K562 (cell line): ENCODE data around the gene NPFF. TPM values are rescaled to one million over a fixed set of nuclear protein-coding genes. Genes with fewer than 3 reads are reported as not detected.

ENCODE experiments used
- ATAC-seq: fragments of 200-7000 bp; cut with Tn5 transposase; 3 replicates; pipeline ENCODE4 v1.9.1; 2020; ENCODE audit warnings: moderate library complexity
- BruUV-seq: library from RNA; stranded (reverse); fragments of 400-500 nt; replicated peaks from 2 replicates; lab custom pipeline; 2021; lab: Mats Ljungman, UMichigan
- CTCF ChIA-PET: fragments of 300-600 bp; formaldehyde crosslinking; extraction: SDS; loops from one replicate; lab custom pipeline; 2021; ENCODE audit warnings: low intra/inter-chr PET ratio; lab: Yijun Ruan, JAX
- POLR2A ChIA-PET: fragments of 300-600, 350-650 bp; sonication (Branson Sonifier 250); formaldehyde crosslinking; extraction: SDS; loops from one replicate; lab custom pipeline; 2021; ENCODE audit warnings: antibody characterized with exemption, inconsistent platforms; lab: Yijun Ruan, JAX
- DNase-seq, 4 experiments: peaks; one replicate each; pipeline versions ENCODE4 v3.0.0 to v3.0.0-alpha.2; 2011 to 2018; ENCODE audit warnings: low spot score in 3 of 4, mixed read lengths in 3 of 4; ENCODE audit errors: extremely low read depth in 1 of 4
- FAIRE-seq: peaks from 2 replicates; lab custom pipeline; 2011; peaks lifted over from hg19 to GRCh38; lab: Jason Lieb, UNC
- H2AFZ ChIP-seq: 2 replicates; pipeline ENCODE4 v1.6.0; 2011; ENCODE audit warnings: low read depth, low read length, control low read depth, inconsistent platforms
- H3K27ac ChIP-seq: fragments of 200-600 bp; 3 replicates; pipeline ENCODE4 v1.8.0; 2011; ENCODE audit warnings: low read depth, mild to moderate bottlenecking, control low read depth, inconsistent platforms, low read length, moderate library complexity, mixed read lengths; ENCODE audit errors: extremely low read depth
- H3K27me3 ChIP-seq, 2 experiments: fragments of 300-600 bp in 1 of 2; 2 replicates in 1 of 2; 3 replicates in 1 of 2; pipeline versions ENCODE4 v1.6.0 to v1.8.0; 2011; ENCODE audit warnings: inconsistent platforms in 2 of 2, low read length in 2 of 2, mild to moderate bottlenecking in 1 of 2, mixed read lengths in 1 of 2, moderate library complexity in 1 of 2; ENCODE audit not compliant: control insufficient read depth in 2 of 2, insufficient read depth in 2 of 2
- H3K36me3 ChIP-seq: fragments of 300-600 bp; 3 replicates; pipeline ENCODE4 v1.8.0; 2011; ENCODE audit warnings: mild to moderate bottlenecking, low read length, inconsistent platforms; ENCODE audit not compliant: control insufficient read depth, insufficient read depth
- H3K4me1 ChIP-seq, 2 experiments: fragments of 200-600 bp in 1 of 2; replicated peaks in 1 of 2; 2 replicates in 1 of 2; 3 replicates in 1 of 2; pipeline versions ENCODE4 v1.5.1 to v1.8.0; 2011; ENCODE audit warnings: inconsistent platforms in 2 of 2, low read length in 2 of 2, mild to moderate bottlenecking in 1 of 2, mixed read lengths in 1 of 2, moderate library complexity in 1 of 2; ENCODE audit not compliant: control insufficient read depth in 2 of 2, insufficient read depth in 2 of 2
- H3K4me2 ChIP-seq: 2 replicates; pipeline ENCODE4 v1.6.1; 2011; ENCODE audit warnings: low read length, control low read depth, inconsistent platforms, mixed read lengths; ENCODE audit not compliant: insufficient read depth
- H3K4me3 ChIP-seq: fragments of 200-600 bp; sonication (generic), shearing (Covaris generic); 2 replicates; pipeline ENCODE4 v1.5.1; 2016; ENCODE audit warnings: control low read depth, inconsistent platforms
- H3K79me2 ChIP-seq: fragments of 200-600 bp; 3 replicates; pipeline ENCODE4 v1.8.0; 2011; ENCODE audit warnings: low read length, inconsistent platforms; ENCODE audit not compliant: control insufficient read depth, insufficient read depth
- H3K9ac ChIP-seq, 2 experiments: 2 replicates each; pipeline versions ENCODE4 v1.6.0 to v1.6.1; 2011; ENCODE audit warnings: low read depth in 2 of 2, low read length in 2 of 2, control low read depth in 1 of 2, inconsistent platforms in 1 of 2, mild to moderate bottlenecking in 1 of 2, mixed read lengths in 1 of 2; ENCODE audit not compliant: insufficient read depth in 1 of 2
- H3K9me1 ChIP-seq: one replicate; pipeline ENCODE4 v1.6.0; 2011; ENCODE audit warnings: inconsistent platforms, mild to moderate bottlenecking, low read length, moderate library complexity; ENCODE audit not compliant: control insufficient read depth, insufficient read depth
- H3K9me3 ChIP-seq: replicated peaks from 2 replicates; pipeline ENCODE4 v1.5.1; 2011; ENCODE audit warnings: low read depth, low read length, inconsistent platforms; ENCODE audit not compliant: control insufficient read depth, insufficient read depth
- H4K20me1 ChIP-seq: replicated peaks from 2 replicates; pipeline ENCODE4 v1.6.1; 2011; ENCODE audit warnings: low read length, inconsistent platforms, mixed read lengths; ENCODE audit not compliant: control insufficient read depth, insufficient read depth
- CBX8 ChIP-seq: fragments of 200-600 bp; sonication (generic); IDR thresholded peaks from 2 replicates; pipeline ENCODE4 v1.6.1; 2012; ENCODE audit warnings: borderline replicate concordance, mixed run types, low read depth, mild to moderate bottlenecking, moderate library complexity, mixed read lengths, low read length, control low read depth, inconsistent platforms; ENCODE audit not compliant: poor library complexity, severe bottlenecking; ENCODE audit errors: extremely low read depth
- CSDE1 ChIP-seq, 2 experiments: fragments of 450-650 bp; IDR thresholded peaks; 2 replicates each; pipeline ENCODE4 v1.6.1; 2016; ENCODE audit warnings: mild to moderate bottlenecking in 1 of 2
- ESRRB ChIP-seq: fragments of 250-450 bp; sonication (Bioruptor Pico); IDR thresholded peaks from 2 replicates; pipeline ENCODE4 v1.5.0; 2020; ENCODE audit warnings: mild to moderate bottlenecking, moderate library complexity, borderline replicate concordance
- GATA2 ChIP-seq: sonication (generic); formaldehyde crosslinking; IDR thresholded peaks from 2 replicates; pipeline ENCODE4 v1.4.0; 2020; ENCODE audit warnings: mild to moderate bottlenecking, missing genetic modification reagents
- HMG20A ChIP-seq: fragments of 450-650 bp; formaldehyde crosslinking; conservative IDR thresholded peaks from 2 replicates; pipeline ENCODE4 v1.4.0; 2020; ENCODE audit warnings: mild to moderate bottlenecking, mixed read lengths
- NRF1 ChIP-seq, 2 experiments: fragments of 450-650 bp; IDR thresholded peaks in 1 of 2; conservative IDR thresholded peaks in 1 of 2; 2 replicates each; pipeline ENCODE4 v1.6.1; 2014; ENCODE audit warnings: mild to moderate bottlenecking in 2 of 2
- POLR2A ChIP-seq: fragments of 450-650 bp; conservative IDR thresholded peaks from 2 replicates; pipeline ENCODE4 v1.6.1; 2016
- PRDM10 ChIP-seq: fragments of 450-650 bp; IDR thresholded peaks from 2 replicates; pipeline ENCODE4 v1.6.1; 2018; ENCODE audit not compliant: partially characterized antibody
- RBFOX2 ChIP-seq: fragments of 200-400 bp; formaldehyde crosslinking; IDR thresholded peaks from 2 replicates; pipeline ENCODE4 v1.6.1; 2017; ENCODE audit warnings: low read depth, mild to moderate bottlenecking, low read length, moderate library complexity
- TBP ChIP-seq: optimal IDR thresholded peaks from 2 replicates; pipeline ENCODE3; 2011; ENCODE audit warnings: low read depth, low read length, improper control_type of control experiment
- ZNF431 ChIP-seq: sonication (generic); formaldehyde crosslinking; IDR thresholded peaks from 2 replicates; pipeline ENCODE4 v1.8.0; 2022; ENCODE audit warnings: mild to moderate bottlenecking, missing genetic modification reagents
- ZNF445 ChIP-seq: fragments of 250-450 bp; sonication (Bioruptor Pico); IDR thresholded peaks from 2 replicates; pipeline ENCODE4 v1.4.0; 2020; ENCODE audit warnings: low read depth, mild to moderate bottlenecking, moderate library complexity
- ZNF512 ChIP-seq: IDR thresholded peaks from 2 replicates; pipeline ENCODE4 v1.6.1; 2016; ENCODE audit warnings: missing genetic modification characterization, missing compliant biosample characterization
- WGBS: fragments of 100-300 bp; shearing (Covaris generic); methylation state at CpG from one replicate; pipeline ENCODE4 v1.1.6; 2016; ENCODE audit warnings: low coverage, mixed read lengths; ENCODE audit not compliant: insufficient coverage; ENCODE audit errors: missing lambda C conversion rate; 5-methylcytosine and 5-hydroxymethylcytosine counted together
- in situ Hi-C: fragments of 300-500 bp; cut with MboI; formaldehyde crosslinking; loops from 4 replicates; pipeline ENCODE4 v1.15.0; 2018; ENCODE audit warnings: inconsistent platforms, mixed read lengths
- intact Hi-C: fragments of 100-400 bp; cut with micrococcal nuclease; formaldehyde crosslinking; loops from 2 replicates; pipeline ENCODE4 v1.14.2; 2022
- polyA plus RNA-seq, 8 experiments: library from polyadenylated mRNA; depleted of rRNA in 4 of 8; stranded (reverse) in 5 of 8; unstranded in 3 of 8; fragments of >200 nt; fragmentation: Nextera tagmentation in 2 of 8; fragmentation: Illumina TruSeq in 1 of 8; extraction: Ambion mirVana in 2 of 8; extraction: Trizol in 1 of 8; gene quantifications; 2 replicates each; pipeline versions ENCODE4 v1.2.1 to v1.2.3, GENCODE V29; 2011 to 2014; ENCODE audit warnings: inconsistent platforms in 1 of 8, missing spikeins in 1 of 8
- total RNA-seq, 7 experiments: library from RNA; depleted of rRNA in 6 of 7; stranded (reverse); fragments of >200 nt in 6 of 7; fragmentation: Illumina TruSeq in 2 of 7; extraction: Trizol in 2 of 7; gene quantifications; 2 replicates each; pipeline versions ENCODE4 v1.2.1 to v1.2.3, GENCODE V29; 2011 to 2021; ENCODE audit warnings: low replicate concordance in 1 of 7
- TF ChIP-seq, protein P1 (sequence below), 2 experiments: fragments of 450-650 bp in 1 of 2; IDR thresholded peaks; 2 replicates each; pipeline ENCODE4 v1.6.1; 2011 to 2017; ENCODE audit warnings: low read depth in 2 of 2, antibody characterized with exemption in 1 of 2, borderline replicate concordance in 1 of 2, low read length in 1 of 2, mild to moderate bottlenecking in 1 of 2, mixed read lengths in 1 of 2; ENCODE audit not compliant: control insufficient read depth in 1 of 2

NPFF gene
- total and polyA plus RNA-seq, 9 of the 15 experiments (the other 6 are each of a cell fraction or from before 2014, with no cell fraction given): 0.15 to 1.2 (median 0.55) TPM; not detected in 6

- Histone ChIP-seq H2AFZ (no peak overlapping the region), H3K27me3 (no peaks in the 10 kb centered on the region), H3K4me1 (peaks cover 0 to 3% of the 10 kb centered on the region in 2 experiments; a peak in 2 of 5 replicates), H4K20me1 (peaks cover 19% of the 10 kb centered on the region), H3K9me3 (no peaks in the 10 kb centered on the region), H3K9me1 (no peaks in the 10 kb centered on the region), H3K27ac (no peak overlapping the region), H3K79me2 (peaks cover 75% of the 10 kb centered on the region), H3K9ac (no peak overlapping the region), H3K36me3 (peaks cover 100% of the 10 kb centered on the region), H3K4me2 (no peak overlapping the region), H3K4me3 (no peak overlapping the region)
- in situ Hi-C loops: no loop called here
- ATAC-seq (no peak), FAIRE-seq (no peak), DNase-seq (no peak)
- POLR2A ChIA-PET: interaction anchor here (1.0 to 8.8 kb wide), 7 partner anchors 6 to 33 kb away, joined by 4 to 99 read pairs (median 5); partner anchors contain the start of gene TARBP2
- CTCF ChIA-PET: no interaction called here
- intact Hi-C loops: no loop called here
- no TSS peak for BruUV-seq
- WGBS: 100% methylated on average over 1 of the region's 1 CpG
- TF ChIP-seq NRF1 (conservative IDR thresholded peaks at IDR 0.05 in 1 of 2, IDR thresholded peaks at IDR 0.05 in 1 of 2): no peak
- TF ChIP-seq, protein P1, sequence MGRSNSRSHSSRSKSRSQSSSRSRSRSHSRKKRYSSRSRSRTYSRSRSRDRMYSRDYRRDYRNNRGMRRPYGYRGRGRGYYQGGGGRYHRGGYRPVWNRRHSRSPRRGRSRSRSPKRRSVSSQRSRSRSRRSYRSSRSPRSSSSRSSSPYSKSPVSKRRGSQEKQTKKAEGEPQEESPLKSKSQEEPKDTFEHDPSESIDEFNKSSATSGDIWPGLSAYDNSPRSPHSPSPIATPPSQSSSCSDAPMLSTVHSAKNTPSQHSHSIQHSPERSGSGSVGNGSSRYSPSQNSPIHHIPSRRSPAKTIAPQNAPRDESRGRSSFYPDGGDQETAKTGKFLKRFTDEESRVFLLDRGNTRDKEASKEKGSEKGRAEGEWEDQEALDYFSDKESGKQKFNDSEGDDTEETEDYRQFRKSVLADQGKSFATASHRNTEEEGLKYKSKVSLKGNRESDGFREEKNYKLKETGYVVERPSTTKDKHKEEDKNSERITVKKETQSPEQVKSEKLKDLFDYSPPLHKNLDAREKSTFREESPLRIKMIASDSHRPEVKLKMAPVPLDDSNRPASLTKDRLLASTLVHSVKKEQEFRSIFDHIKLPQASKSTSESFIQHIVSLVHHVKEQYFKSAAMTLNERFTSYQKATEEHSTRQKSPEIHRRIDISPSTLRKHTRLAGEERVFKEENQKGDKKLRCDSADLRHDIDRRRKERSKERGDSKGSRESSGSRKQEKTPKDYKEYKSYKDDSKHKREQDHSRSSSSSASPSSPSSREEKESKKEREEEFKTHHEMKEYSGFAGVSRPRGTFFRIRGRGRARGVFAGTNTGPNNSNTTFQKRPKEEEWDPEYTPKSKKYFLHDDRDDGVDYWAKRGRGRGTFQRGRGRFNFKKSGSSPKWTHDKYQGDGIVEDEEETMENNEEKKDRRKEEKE (IDR thresholded peaks at IDR 0.05; ENCODE audit: borderline replicate concordance in 1 of 2, control insufficient read depth in 1 of 2, low read depth in 2 of 2, low read length in 1 of 2): no peak
- no peak for TF ChIP-seq GATA2 (CRISPR knock-in tag)
- TF ChIP-seq ZNF512 (tag): no peak
- TF ChIP-seq ZNF431: no peak
- TF ChIP-seq CBX8: no peak
- 0 out of 2 replicates have a peak, but pooled peaks have one; percentile 20 for TF ChIP-seq RBFOX2
- TF ChIP-seq HMG20A (CRISPR knock-in tag): no peak
- peak; percentile 62; the same call in 1 of the 2 replicates for TF ChIP-seq POLR2A
- peak; percentile 85 for TF ChIP-seq PRDM10
- no peak for TF ChIP-seq TBP
- TF ChIP-seq ZNF445 (CRISPR knock-in tag): no peak
- no peak for TF ChIP-seq CSDE1 (IDR thresholded peaks at IDR 0.05)
- TF ChIP-seq ESRRB (CRISPR knock-in tag): no peak
Measured at GRCh38 chr12:53468282-53468681, 39.0 kb downstream of the NPFF start.
